ENCODE data around the gene NIT2. TPM values are rescaled to one million over a fixed set of nuclear protein-coding genes. Genes with fewer than 3 reads are reported as not detected.

The NIT2 gene
- total RNA-seq, 1 donor from 2014 or later: 15.3 TPM

GRCh38 chr3:100358413-100358812 lies 23.9 kb downstream of the NIT2 start:
- Histone ChIP-seq H3K27me3 (ENCODE audit: control insufficient read depth, insufficient read depth, low read length) (no peaks in the 10 kb centered on the region), H3K36me3 (ENCODE audit: control insufficient read depth, insufficient read depth, low read length) (peaks cover 8% of the 10 kb centered on the region), H3K4me3 (ENCODE audit: low read depth, low read length) (no peak overlapping the region)
- no peak for TF ChIP-seq CTCF (IDR thresholded peaks at IDR 0.05; ENCODE audit: insufficient read depth, low read length, severe bottlenecking)
- FAIRE-seq (no peak), DNase-seq (ENCODE audit: low read depth) (no peak)

DNA sequence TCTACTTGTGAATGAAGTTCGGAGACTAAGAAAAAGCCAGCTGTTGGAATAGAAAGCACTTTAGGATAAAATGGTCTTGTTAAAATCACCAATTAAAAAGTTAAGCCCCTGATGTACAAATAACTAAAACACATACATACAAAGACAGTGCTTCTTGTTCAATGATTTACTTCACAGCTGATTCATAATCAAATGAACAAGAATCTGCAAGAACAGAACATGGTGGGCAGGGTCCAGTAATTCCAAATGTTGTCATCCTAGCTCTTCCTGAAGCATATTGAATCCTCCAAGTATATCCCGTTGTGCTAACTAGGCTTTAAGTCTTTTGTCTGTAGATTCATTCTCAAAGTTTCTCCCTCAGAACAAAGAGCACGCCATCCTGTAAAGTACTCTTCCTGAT lies 24.5 kb downstream of the NIT2 start:
- H3K36me3 ChIP-seq (ENCODE audit: control insufficient read depth, insufficient read depth, low read length): peaks cover 7% of the 10 kb centered on the region
- FAIRE-seq (no peak), DNase-seq (ENCODE audit: low read depth) (no peak)
- TF ChIP-seq CTCF (IDR thresholded peaks at IDR 0.05; ENCODE audit: insufficient read depth, low read length, severe bottlenecking): no peak
- no peak overlapping the region for H3K4me3 ChIP-seq (ENCODE audit: low read depth, low read length)
- H3K27me3 ChIP-seq (ENCODE audit: control insufficient read depth, insufficient read depth, low read length): no peaks in the 10 kb centered on the region

DNA sequence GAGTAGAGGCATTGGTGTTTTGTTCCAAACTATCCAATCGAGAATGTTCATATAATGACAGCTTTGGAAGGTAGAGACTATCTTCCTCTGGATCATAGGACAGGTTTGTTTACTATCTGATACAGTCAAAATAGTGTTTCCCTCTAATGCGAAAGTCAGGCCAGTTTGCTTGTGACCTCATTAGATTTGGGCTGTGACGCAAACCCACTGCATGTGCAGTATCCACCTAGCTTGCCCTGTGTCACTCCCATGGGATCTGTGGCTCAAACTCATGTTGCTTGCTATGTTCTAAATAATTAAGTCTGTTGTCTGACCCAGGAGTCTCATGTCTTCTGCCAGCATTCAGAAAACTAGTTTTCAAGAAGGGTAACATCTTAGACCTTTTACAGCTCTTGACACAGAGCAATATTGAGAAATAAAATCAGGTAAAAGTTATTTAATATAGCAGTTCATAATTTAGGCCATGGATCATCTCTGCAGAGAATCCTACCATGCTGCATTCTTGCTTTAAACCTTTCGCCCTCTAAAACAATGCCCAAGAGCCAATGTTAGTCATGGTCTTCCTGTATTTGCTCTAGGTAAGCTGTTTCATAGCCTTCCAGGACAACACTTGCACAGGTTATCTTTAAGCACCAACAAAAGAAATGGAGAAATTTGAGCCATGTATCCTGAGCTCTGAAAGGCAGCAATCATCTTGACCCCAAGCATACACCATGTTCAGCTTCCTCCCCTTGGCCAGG lies 26.4 kb downstream of the NIT2 start:
- TF ChIP-seq CTCF (IDR thresholded peaks at IDR 0.05; ENCODE audit: insufficient read depth, low read length, severe bottlenecking): no peak
- Histone ChIP-seq H3K27me3 (ENCODE audit: control insufficient read depth, insufficient read depth, low read length) (no peaks in the 10 kb centered on the region), H3K4me3 (ENCODE audit: low read depth, low read length) (no peak overlapping the region), H3K36me3 (ENCODE audit: control insufficient read depth, insufficient read depth, low read length) (no peaks in the 10 kb centered on the region)
- FAIRE-seq (peak; percentile 28), DNase-seq (ENCODE audit: low read depth) (peak; percentile 11)

DNA sequence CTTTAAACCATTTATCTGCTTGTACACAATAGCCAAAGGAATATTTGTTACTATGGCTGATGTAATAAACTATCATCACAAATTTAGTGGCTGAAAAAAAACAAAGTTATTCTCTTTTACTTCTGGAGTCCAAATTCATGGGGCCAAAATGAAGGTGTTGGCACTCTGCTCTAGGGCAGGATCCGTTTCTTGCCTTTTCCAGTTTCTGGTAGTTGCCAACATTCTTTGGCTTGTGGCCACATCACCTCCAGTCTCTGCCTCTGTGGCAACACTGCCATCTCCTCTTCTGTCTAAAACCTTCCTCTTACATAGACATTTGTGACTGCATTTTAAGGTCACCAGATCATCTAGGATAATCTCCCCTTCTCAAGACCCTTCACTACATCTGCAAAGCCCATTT lies 27.3 kb downstream of the NIT2 start:
- Histone ChIP-seq H3K4me3 (ENCODE audit: low read depth, low read length) (no peak overlapping the region), H3K27me3 (ENCODE audit: control insufficient read depth, insufficient read depth, low read length) (no peaks in the 10 kb centered on the region), H3K36me3 (ENCODE audit: control insufficient read depth, insufficient read depth, low read length) (peaks cover 1% of the 10 kb centered on the region)
- DNase-seq (ENCODE audit: low read depth) (no peak), FAIRE-seq (no peak)
- no peak for TF ChIP-seq CTCF (IDR thresholded peaks at IDR 0.05; ENCODE audit: insufficient read depth, low read length, severe bottlenecking)

GRCh38 chr3:100364421-100364820 lies 29.9 kb downstream of the NIT2 start:
- DNase-seq (ENCODE audit: low read depth) (no peak), FAIRE-seq (no peak)
- peaks cover 2% of the 10 kb centered on the region for H3K36me3 ChIP-seq (ENCODE audit: control insufficient read depth, insufficient read depth, low read length)
- no peak for TF ChIP-seq CTCF (IDR thresholded peaks at IDR 0.05; ENCODE audit: insufficient read depth, low read length, severe bottlenecking)
- no peaks in the 10 kb centered on the region for H3K27me3 ChIP-seq (ENCODE audit: control insufficient read depth, insufficient read depth, low read length)
- no peak overlapping the region for H3K4me3 ChIP-seq (ENCODE audit: low read depth, low read length)

GRCh38 chr3:100366424-100366823 lies 31.9 kb downstream of the NIT2 start:
- H3K36me3 ChIP-seq (ENCODE audit: control insufficient read depth, insufficient read depth, low read length): peaks cover 2% of the 10 kb centered on the region
- no peaks in the 10 kb centered on the region for H3K27me3 ChIP-seq (ENCODE audit: control insufficient read depth, insufficient read depth, low read length)
- H3K4me3 ChIP-seq (ENCODE audit: low read depth, low read length): no peak overlapping the region
- DNase-seq (ENCODE audit: low read depth) (no peak), FAIRE-seq (no peak)
- TF ChIP-seq CTCF (IDR thresholded peaks at IDR 0.05; ENCODE audit: insufficient read depth, low read length, severe bottlenecking): no peak

Data from bronchial epithelial cell (primary cell).